IMR-90 (cell line): ENCODE results near the gene CACNA2D4. TPM values are rescaled to one million over a fixed set of nuclear protein-coding genes. Genes with fewer than 3 reads are reported as not detected.

Source experiments
- ATAC-seq: fragments of 200-7000 bp; cut with Tn5 transposase; 2 replicates; pipeline ENCODE4 v1.9.1; 2020; ENCODE audit warnings: low read depth, mild to moderate bottlenecking, moderate library complexity
- BruUV-seq: library from RNA; stranded (reverse); fragments of 400-500 nt; replicated peaks from 2 replicates; lab custom pipeline; 2021; lab: Mats Ljungman, UMichigan
- CTCF ChIA-PET: fragments of 300-600 bp; formaldehyde crosslinking; extraction: SDS; loops from one replicate; lab custom pipeline; 2021; ENCODE audit warnings: antibody characterized with exemption; lab: Yijun Ruan, JAX
- POLR2A ChIA-PET: fragments of 300-600 bp; sonication (Branson Sonifier 250); formaldehyde crosslinking; loops from one replicate; lab custom pipeline; 2022; ENCODE audit warnings: antibody characterized with exemption; ENCODE audit not compliant: unreplicated experiment; lab: Charles Lee
- DNase-seq: peaks from one replicate; pipeline ENCODE4 v3.0.0; 2013
- H2AFZ ChIP-seq: replicated peaks from 2 replicates; pipeline ENCODE3; 2013; ENCODE audit warnings: low read length, mild to moderate bottlenecking; ENCODE audit not compliant: poor library complexity
- H2AK5ac ChIP-seq: 2 replicates; pipeline ENCODE4 v1.6.1; 2013; ENCODE audit warnings: low read depth, low read length, inconsistent platforms
- H2AK9ac ChIP-seq: replicated peaks from 2 replicates; pipeline ENCODE3; 2013; ENCODE audit warnings: mild to moderate bottlenecking, low read depth, low read length, moderate library complexity; ENCODE audit not compliant: poor library complexity
- H2BK120ac ChIP-seq: 2 replicates; pipeline ENCODE4 v1.6.1; 2013; ENCODE audit warnings: low read depth, low read length, inconsistent platforms
- H2BK15ac ChIP-seq: 3 replicates; pipeline ENCODE4 v1.6.1; 2013; ENCODE audit warnings: low read depth, low read length, inconsistent platforms
- H2BK20ac ChIP-seq: 2 replicates; pipeline ENCODE4 v1.6.1; 2013; ENCODE audit warnings: low read depth, mild to moderate bottlenecking, inconsistent platforms, low read length, moderate library complexity
- H2BK5ac ChIP-seq: 2 replicates; pipeline ENCODE4 v1.6.1; 2013; ENCODE audit warnings: mild to moderate bottlenecking, low read depth, low read length, inconsistent platforms; ENCODE audit not compliant: poor library complexity, severe bottlenecking
- H3K14ac ChIP-seq: replicated peaks from 2 replicates; pipeline ENCODE4 v1.6.1; 2013; ENCODE audit warnings: low read depth, low read length, inconsistent platforms
- H3K18ac ChIP-seq: 2 replicates; pipeline ENCODE4 v1.6.1; 2013; ENCODE audit warnings: low read depth, low read length, control low read depth
- H3K23ac ChIP-seq: 2 replicates; pipeline ENCODE4 v1.6.1; 2013; ENCODE audit warnings: low read depth, low read length, inconsistent platforms
- H3K27ac ChIP-seq: 2 replicates; pipeline ENCODE4 v1.5.1; 2013; ENCODE audit warnings: mild to moderate bottlenecking, control low read depth, low read length; ENCODE audit not compliant: insufficient read depth
- H3K27me3 ChIP-seq: 2 replicates; pipeline ENCODE4 v1.6.1; 2013; ENCODE audit warnings: low read length; ENCODE audit not compliant: control insufficient read depth, insufficient read depth
- H3K36me3 ChIP-seq: 2 replicates; pipeline ENCODE4 v1.6.1; 2013; ENCODE audit warnings: low read length, mixed read lengths; ENCODE audit not compliant: control insufficient read depth, insufficient read depth
- H3K4ac ChIP-seq: 2 replicates; pipeline ENCODE4 v1.6.1; 2013; ENCODE audit warnings: low read depth, low read length, inconsistent platforms
- H3K4me1 ChIP-seq: 2 replicates; pipeline ENCODE4 v1.6.1; 2013; ENCODE audit warnings: low read length, mixed read lengths; ENCODE audit not compliant: control insufficient read depth, insufficient read depth
- H3K4me2 ChIP-seq: 2 replicates; pipeline ENCODE4 v1.6.1; 2013; ENCODE audit warnings: low read depth, mild to moderate bottlenecking, control low read depth, low read length, moderate library complexity
- H3K4me3 ChIP-seq: 2 replicates; pipeline ENCODE4 v1.5.1; 2013; ENCODE audit warnings: low read depth, mild to moderate bottlenecking, control low read depth, low read length, moderate library complexity; ENCODE audit not compliant: insufficient read depth
- H3K56ac ChIP-seq: 2 replicates; pipeline ENCODE4 v1.6.1; 2013; ENCODE audit warnings: low read length, inconsistent platforms; ENCODE audit not compliant: insufficient read depth; ENCODE audit errors: extremely low read depth
- H3K79me1 ChIP-seq, 2 experiments: 2 replicates each; pipeline ENCODE4 v1.6.1; 2013; ENCODE audit warnings: low read length in 2 of 2, inconsistent platforms in 1 of 2, low read depth in 1 of 2
- H3K9ac ChIP-seq: 2 replicates; pipeline ENCODE4 v1.6.1; 2013; ENCODE audit warnings: low read depth, low read length, control low read depth
- H3K9me1 ChIP-seq: 2 replicates; pipeline ENCODE4 v1.6.1; 2013; ENCODE audit warnings: low read length, inconsistent platforms; ENCODE audit not compliant: insufficient read depth
- H3K9me3 ChIP-seq: 2 replicates; pipeline ENCODE4 v1.6.1; 2013; ENCODE audit warnings: low read length; ENCODE audit not compliant: control insufficient read depth, insufficient read depth
- H4K20me1 ChIP-seq: 2 replicates; pipeline ENCODE4 v1.6.1; 2013; ENCODE audit warnings: low read length, inconsistent platforms; ENCODE audit not compliant: insufficient read depth
- H4K5ac ChIP-seq: 2 replicates; pipeline ENCODE4 v1.6.1; 2013; ENCODE audit warnings: mild to moderate bottlenecking, low read depth, low read length, control low read depth
- H4K8ac ChIP-seq, 2 experiments: 2 replicates each; pipeline ENCODE4 v1.6.1; 2013; ENCODE audit warnings: low read depth in 2 of 2, low read length in 2 of 2, control low read depth in 1 of 2, inconsistent platforms in 1 of 2
- H4K91ac ChIP-seq: 2 replicates; pipeline ENCODE4 v1.6.1; 2013; ENCODE audit warnings: low read depth, low read length, inconsistent platforms; ENCODE audit not compliant: insufficient read depth
- BHLHE40 ChIP-seq: fragments of 150-350 bp; IDR thresholded peaks from 2 replicates; pipeline ENCODE4 v1.6.1; 2016; ENCODE audit warnings: mild to moderate bottlenecking, low read depth, low read length
- CEBPB ChIP-seq: IDR thresholded peaks from 2 replicates; pipeline ENCODE4 v1.6.1; 2012; ENCODE audit warnings: low read depth, low read length, improper control_type of control experiment
- CHD1 ChIP-seq: IDR thresholded peaks from 2 replicates; pipeline ENCODE4 v1.6.1; 2012; ENCODE audit warnings: low read depth, low read length, improper control_type of control experiment
- CTCF ChIP-seq: conservative IDR thresholded peaks from 2 replicates; pipeline ENCODE4 v1.5.1; 2012; ENCODE audit warnings: mild to moderate bottlenecking, low read depth, low read length, improper control_type of control experiment
- ELK1 ChIP-seq: fragments of 150-350 bp; IDR thresholded peaks from 2 replicates; pipeline ENCODE4 v1.6.1; 2016; ENCODE audit warnings: low read depth, mild to moderate bottlenecking, low read length, moderate library complexity, borderline replicate concordance
- MAFK ChIP-seq: IDR thresholded peaks from 2 replicates; pipeline ENCODE4 v1.6.1; 2012; ENCODE audit warnings: low read depth, low read length, improper control_type of control experiment
- MAZ ChIP-seq: IDR thresholded peaks from 2 replicates; pipeline ENCODE4 v1.6.1; 2012; ENCODE audit warnings: low read depth, mild to moderate bottlenecking, low read length, improper control_type of control experiment, moderate library complexity, borderline replicate concordance
- MXI1 ChIP-seq: IDR thresholded peaks from 2 replicates; pipeline ENCODE4 v1.6.1; 2012; ENCODE audit warnings: low read depth, mild to moderate bottlenecking, low read length, moderate library complexity, borderline replicate concordance
- NFE2L2 ChIP-seq: fragments of 150-350 bp; IDR thresholded peaks from 2 replicates; pipeline ENCODE4 v1.6.1; 2016; ENCODE audit warnings: low read depth, mild to moderate bottlenecking, low read length
- POLR2A ChIP-seq: IDR thresholded peaks from 2 replicates; pipeline ENCODE4 v1.6.1; 2012; ENCODE audit warnings: mild to moderate bottlenecking, low read depth, low read length
- RAD21 ChIP-seq: IDR thresholded peaks from 2 replicates; pipeline ENCODE4 v1.6.1; 2012; ENCODE audit warnings: low read length, improper control_type of control experiment
- RCOR1 ChIP-seq: IDR thresholded peaks from 2 replicates; pipeline ENCODE4 v1.6.1; 2012; ENCODE audit warnings: mild to moderate bottlenecking, low read length, improper control_type of control experiment; ENCODE audit not compliant: insufficient replicate concordance
- RFX5 ChIP-seq: IDR thresholded peaks from 2 replicates; pipeline ENCODE4 v1.8.0; 2012; ENCODE audit warnings: low read depth, mild to moderate bottlenecking, low read length, moderate library complexity
- SMC3 ChIP-seq: fragments of 150-350 bp; IDR thresholded peaks from 2 replicates; pipeline ENCODE4 v1.6.1; 2016; ENCODE audit warnings: low read depth, mild to moderate bottlenecking, antibody characterized with exemption, low read length, moderate library complexity
- USF2 ChIP-seq: fragments of 150-350 bp; IDR thresholded peaks from 2 replicates; pipeline ENCODE4 v1.6.1; 2017; ENCODE audit warnings: mild to moderate bottlenecking, antibody characterized with exemption, low read length, low read depth
- WGBS, 2 experiments: methylation state at CpG; one replicate each; pipeline versions ENCODE4 v1.1.5 to v1.1.7; 2013; ENCODE audit warnings: missing lambda C conversion rate in 2 of 2; ENCODE audit not compliant: insufficient read length in 1 of 2; ENCODE audit errors: extremely low coverage in 2 of 2; 5-methylcytosine and 5-hydroxymethylcytosine counted together
- dilution Hi-C: fragments of 300-500 bp; cut with HindIII; formaldehyde crosslinking; loops from one replicate; pipeline ENCODE4 v1.14.3; 2018; ENCODE audit warnings: low sequenced_read_pairs; ENCODE audit not compliant: unreplicated experiment
- in situ Hi-C: fragments of 300-500 bp; cut with MboI; formaldehyde crosslinking; loops from 3 replicates; pipeline ENCODE4 v1.14.3; 2019; ENCODE audit warnings: low sequenced_read_pairs, inconsistent platforms, mixed read lengths
- intact Hi-C: fragments of 100-400 bp; cut with micrococcal nuclease; formaldehyde crosslinking; loops from 2 replicates; pipeline ENCODE4 v1.10.0; 2022
- polyA plus RNA-seq, 3 experiments: library from polyadenylated mRNA; depleted of rRNA; stranded (reverse); fragments of >200 nt; gene quantifications; 2 replicates each; pipeline ENCODE4 v1.2.3, GENCODE V29; 2012; ENCODE audit warnings: low replicate concordance in 1 of 3
- total RNA-seq: library from RNA; depleted of rRNA; stranded (reverse); fragments of >200 nt; gene quantifications from 2 replicates; pipeline ENCODE4 v1.2.3, GENCODE V29; 2012

CACNA2D4 gene
- total and polyA plus RNA-seq, 2 of the 4 experiments (the other 2 are of a cell fraction): 0.18 to 0.22 TPM

- in situ Hi-C loops: no loop called here
- ATAC-seq: peak; percentile 93
- intact Hi-C loops: no loop called here
- TF ChIP-seq MAFK (no peak), BHLHE40 (no peak), POLR2A (no peak), MXI1 (no peak), USF2 (no peak), RAD21 (no peak), CTCF (no peak), SMC3 (no peak), CEBPB (no peak), CHD1 (no peak), RFX5 (no peak), ELK1 (no peak), NFE2L2 (no peak), RCOR1 (no peak), MAZ (no peak)
- Histone ChIP-seq H4K91ac (no peak overlapping the region), H2BK15ac (no peak overlapping the region), H3K9ac (no peak overlapping the region), H2BK5ac (no peak overlapping the region), H3K14ac (no peak overlapping the region), H3K56ac (no peak overlapping the region), H3K4me2 (no peak overlapping the region), H4K5ac (no peak overlapping the region), H2BK120ac (no peak overlapping the region), H3K9me1 (no peaks in the 10 kb centered on the region), H2BK20ac (no peak overlapping the region), H4K8ac (no peak overlapping the region), H4K20me1 (no peaks in the 10 kb centered on the region), H3K18ac (no peak overlapping the region), H3K4me3 (no peak overlapping the region), H3K79me1 (no peaks in the 10 kb centered on the region), H3K9me3 (no peaks in the 10 kb centered on the region), H3K27me3 (peaks cover 54% of the 10 kb centered on the region), H3K27ac (no peak overlapping the region), H3K4me1 (no peaks in the 10 kb centered on the region), H3K4ac (no peak overlapping the region), H3K23ac (no peak overlapping the region), H3K36me3 (no peaks in the 10 kb centered on the region), H2AK5ac (no peak overlapping the region), H2AFZ (no peak overlapping the region), H2AK9ac (no peak overlapping the region)
- BruUV-seq: no TSS peak
- DNase-seq: peak; percentile 57
- 27% methylated on average over 3 of the region's 12 CpGs; no CpG with 5 or more reads in 1 of the 2 experiments for WGBS, 2 experiments
- POLR2A ChIA-PET: no interaction called here
- CTCF ChIA-PET: no interaction called here
- dilution Hi-C loops: no loop called here
Measured at GRCh38 chr12:1837541-1838204, 80.8 kb downstream of the CACNA2D4 start.
